Left renal cortex interstitium (tissue), 4 donors: Measurements from ENCODE around the gene MBD3L5. TPM values are rescaled to one million over a fixed set of nuclear protein-coding genes. Genes with fewer than 3 reads are reported as not detected.
"Not testable (repeated sequence)": the region's sequence is repeated elsewhere in the genome, so short reads cannot be mapped to it uniquely, and the experiment has no call there.

Source experiments
- DNase-seq, 4 donors: peaks; one replicate each; pipeline ENCODE4 v3.0.0-alpha.2; 2013; ENCODE audit warnings: low read depth in 4 of 4, low spot score in 2 of 4, missing footprints in 1 of 4
- polyA plus RNA-seq, 4 donors: library from polyadenylated mRNA; unstranded; fragments of 120-200 nt; gene quantifications; one replicate each; pipeline ENCODE4 v1.2.1, GENCODE V29; 2013; ENCODE audit not compliant: insufficient read length in 4 of 4

MBD3L5 gene
- polyA plus RNA-seq, 4 donors: not detected

GRCh38 chr19:7049021-7049420 lies 18.6 kb downstream of the MBD3L5 start, which contains the start of gene MBD3L2:
MBD3L2 (plus strand) TSS chr19:7049321; CDS start chr19:7049374, 53 bp downstream.
- not testable (repeated sequence) for DNase-seq

- not testable (repeated sequence) for DNase-seq
These were observed 21.0 kb downstream of the MBD3L5 start for GRCh38 chr19:7051421-7051820.

GRCh38 chr19:7052896-7053295 lies 22.5 kb downstream of the MBD3L5 start:
- not testable (repeated sequence) for DNase-seq

- DNase-seq: not testable (repeated sequence)
These were observed 24.4 kb downstream of the MBD3L5 start for GRCh38 chr19:7054635-7055368.

GRCh38 chr19:7055679-7056078 lies 25.3 kb downstream of the MBD3L5 start:
- not testable (repeated sequence) for DNase-seq

GRCh38 chr19:7056371-7056770 lies 26.0 kb downstream of the MBD3L5 start:
- DNase-seq: not testable (repeated sequence)

- DNase-seq: not testable (repeated sequence)
These were observed 28.2 kb downstream of the MBD3L5 start, which contains the start of gene MBD3L3 for GRCh38 chr19:7058576-7058975. MBD3L3 (minus strand) TSS chr19:7058676; CDS start chr19:7058605, 71 bp downstream.

- DNase-seq: not testable (repeated sequence)
These were observed 29.6 kb downstream of the MBD3L5 start for GRCh38 chr19:7059977-7060376.

- DNase-seq: no peak
These were observed 33.0 kb downstream of the MBD3L5 start for GRCh38 chr19:7063339-7063738.

GRCh38 chr19:7063764-7064418 lies 33.5 kb downstream of the MBD3L5 start:
- DNase-seq: no peak

GRCh38 chr19:7067122-7067521 lies 36.7 kb downstream of the MBD3L5 start:
- not testable (repeated sequence) for DNase-seq

GRCh38 chr19:7067716-7068115 lies 37.3 kb downstream of the MBD3L5 start:
- no peak for DNase-seq

- DNase-seq: no peak
These were observed 38.2 kb downstream of the MBD3L5 start for GRCh38 chr19:7068599-7068998.

GRCh38 chr19:7069042-7069903 lies 38.9 kb downstream of the MBD3L5 start, which contains the start of gene ZNF557:
ZNF557 (plus strand) TSS chr19:7069703; CDS start chr19:7075075, 5,372 bp downstream.
- DNase-seq: peak; percentile 91 to 95 (median 93)

- no peak for DNase-seq
These were observed 39.5 kb downstream of the MBD3L5 start for GRCh38 chr19:7069904-7070226.

- no peak for DNase-seq
These were observed 42.2 kb downstream of the MBD3L5 start for GRCh38 chr19:7072541-7072940.

GRCh38 chr19:7074705-7075282 lies 44.4 kb downstream of the MBD3L5 start:
- DNase-seq: no peak

- DNase-seq: no peak
These were observed 45.8 kb downstream of the MBD3L5 start for GRCh38 chr19:7076151-7076550.

- no peak for DNase-seq
These were observed 47.6 kb downstream of the MBD3L5 start for GRCh38 chr19:7078008-7078407.
